Measurements from ENCODE around the gene XRN1.

The XRN1 gene

DNA sequence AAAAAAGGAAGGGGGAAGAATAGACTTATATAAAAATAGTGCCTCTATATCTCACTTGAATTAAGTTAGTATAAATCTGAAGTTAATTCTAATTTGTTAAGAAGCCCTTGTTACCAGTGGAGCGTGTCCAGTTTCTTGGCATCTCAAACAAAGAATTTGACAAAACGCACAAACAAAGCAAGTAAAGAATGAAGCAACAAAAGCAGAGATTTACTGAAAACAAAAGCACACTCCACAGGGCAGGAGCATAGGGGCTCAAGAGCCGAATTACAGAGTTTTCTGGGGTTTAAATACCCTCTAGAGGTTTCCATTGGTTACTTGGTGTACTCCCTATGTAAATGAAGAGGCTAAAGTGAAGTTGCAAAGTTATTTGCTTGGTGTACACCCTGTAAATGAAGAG is 188.5 kb downstream of the XRN1 start:
- no peak for DNase-seq

DNA sequence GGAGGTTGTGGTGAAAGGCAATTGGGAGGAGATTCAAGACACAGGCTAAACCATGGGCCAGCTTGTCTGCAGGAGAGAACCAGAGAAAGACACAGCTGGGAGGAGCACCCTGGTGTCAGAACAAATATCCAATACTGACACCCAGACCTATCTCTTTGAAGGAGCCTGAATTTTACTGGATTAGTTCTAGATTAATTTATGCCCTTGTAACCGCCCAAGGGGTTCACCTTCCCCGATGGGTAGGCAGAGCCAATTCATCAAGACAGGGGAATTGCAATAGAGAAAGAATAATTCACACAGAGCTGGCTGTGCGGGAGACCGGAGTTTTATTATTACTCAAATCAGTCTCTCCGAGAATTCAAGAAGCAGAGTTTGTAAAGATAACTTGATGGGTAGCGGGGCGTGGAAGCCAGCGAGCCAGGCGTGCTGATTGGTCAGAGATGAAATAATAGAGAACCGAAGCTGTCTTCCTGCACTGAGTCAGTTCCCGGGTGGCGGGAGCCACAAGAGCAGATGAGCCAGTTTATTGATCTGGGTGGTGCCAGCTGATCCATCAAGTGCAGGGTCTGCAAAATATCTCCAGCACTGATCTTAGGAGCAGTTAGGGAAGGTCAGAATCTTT is 191.0 kb downstream of the XRN1 start:
- DNase-seq = no peak

Measured in NCI-H1092 (cell line).